HG03469 (cell line): ENCODE data around the gene MRPL2.
"Not testable (repeated sequence)": the region's sequence is repeated elsewhere in the genome, so short reads cannot be mapped to it uniquely, and the experiment has no call there.

Experiments used
- ATAC-seq: cut with Tn5 transposase; IDR thresholded peaks from one replicate; pipeline ENCODE4 v1.9.1; 2021; ENCODE audit warnings: mild to moderate bottlenecking, moderate library complexity, moderate number of reproducible peaks; ENCODE audit not compliant: unreplicated experiment

MRPL2 gene

GRCh38 chr6:43053545-43054205 is 5.6 kb downstream of the MRPL2 start, which contains the start of gene CUL7:
Gene CUL7, minus strand, starts transcription at chr6:43053851. Its CDS starts 1,063 bp downstream, at chr6:43052788.
- ATAC-seq, result peak; percentile 66

GRCh38 chr6:43052842-43053544 is 6.2 kb downstream of the MRPL2 start:
- ATAC-seq, result no peak

GRCh38 chr6:43052225-43052841 is 6.9 kb downstream of the MRPL2 start:
- ATAC-seq, result no peak

- no peak for ATAC-seq
These were observed 8.3 kb downstream of the MRPL2 start for GRCh38 chr6:43050981-43051380.

GRCh38 chr6:43047998-43048397 is 11.2 kb downstream of the MRPL2 start:
- ATAC-seq, result no peak

GRCh38 chr6:43045371-43045930 is 13.8 kb downstream of the MRPL2 start:
- no peak for ATAC-seq

- no peak for ATAC-seq
These were observed 15.9 kb downstream of the MRPL2 start for GRCh38 chr6:43043310-43043709.

- ATAC-seq, result not testable (repeated sequence)
These were observed 17.8 kb downstream of the MRPL2 start for GRCh38 chr6:43041475-43041874.

- ATAC-seq, result no peak
These were observed 18.5 kb downstream of the MRPL2 start for GRCh38 chr6:43040542-43041257.

- ATAC-seq, result no peak
These were observed 20.5 kb downstream of the MRPL2 start for GRCh38 chr6:43038727-43039126.

- no peak for ATAC-seq
These were observed 21.5 kb downstream of the MRPL2 start for GRCh38 chr6:43037706-43038105.

- ATAC-seq, result no peak
These were observed 22.0 kb downstream of the MRPL2 start for GRCh38 chr6:43037197-43037596.

GRCh38 chr6:43036712-43037111 is 22.5 kb downstream of the MRPL2 start:
- ATAC-seq, result no peak

GRCh38 chr6:43035495-43036194 is 23.6 kb downstream of the MRPL2 start:
- no peak for ATAC-seq

- no peak for ATAC-seq
These were observed 25.1 kb downstream of the MRPL2 start for GRCh38 chr6:43034190-43034525.

GRCh38 chr6:43033496-43034189 is 25.6 kb downstream of the MRPL2 start:
- no peak for ATAC-seq

GRCh38 chr6:43032326-43032725 is 26.9 kb downstream of the MRPL2 start:
- ATAC-seq, result no peak

GRCh38 chr6:43029120-43029519 is 30.1 kb downstream of the MRPL2 start:
- ATAC-seq, result no peak

- no peak for ATAC-seq
These were observed 32.9 kb downstream of the MRPL2 start for GRCh38 chr6:43026365-43026764.

- ATAC-seq, result no peak
These were observed 34.8 kb downstream of the MRPL2 start for GRCh38 chr6:43024436-43024835.
